Activated CD8-positive, alpha-beta memory T cell treated with anti-CD3 and anti-CD28 coated beads for 24 hours (primary cell): ENCODE results near the gene MVK.

Source experiments
- DNase-seq: peaks from one replicate; pipeline ENCODE4 v3.0.0-alpha.2; 2020

Gene MVK

DNA sequence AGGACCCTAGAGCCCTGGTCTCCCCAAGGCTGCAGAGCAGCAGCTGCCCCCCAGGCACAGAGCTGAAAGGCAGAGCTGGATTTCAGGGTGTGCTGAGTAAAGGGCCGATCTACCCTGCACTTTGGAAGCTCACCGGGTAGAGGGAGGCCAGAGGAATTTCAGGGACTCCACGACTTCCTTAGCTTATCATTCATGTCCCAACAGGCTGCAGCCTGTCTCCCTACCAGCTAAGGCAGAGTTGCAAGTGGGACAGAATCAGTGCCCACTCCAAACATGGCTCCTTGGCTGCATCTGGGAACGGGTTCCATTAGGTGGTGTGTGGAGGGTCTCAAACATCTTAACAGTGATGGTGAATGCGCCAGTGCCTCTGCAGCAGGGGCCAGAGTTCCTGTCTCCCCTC is 27.8 kb upstream of the MVK start:
- DNase-seq: no peak

GRCh38 chr12:109547286-109547685 is 26.3 kb upstream of the MVK start:
- no peak for DNase-seq

DNA sequence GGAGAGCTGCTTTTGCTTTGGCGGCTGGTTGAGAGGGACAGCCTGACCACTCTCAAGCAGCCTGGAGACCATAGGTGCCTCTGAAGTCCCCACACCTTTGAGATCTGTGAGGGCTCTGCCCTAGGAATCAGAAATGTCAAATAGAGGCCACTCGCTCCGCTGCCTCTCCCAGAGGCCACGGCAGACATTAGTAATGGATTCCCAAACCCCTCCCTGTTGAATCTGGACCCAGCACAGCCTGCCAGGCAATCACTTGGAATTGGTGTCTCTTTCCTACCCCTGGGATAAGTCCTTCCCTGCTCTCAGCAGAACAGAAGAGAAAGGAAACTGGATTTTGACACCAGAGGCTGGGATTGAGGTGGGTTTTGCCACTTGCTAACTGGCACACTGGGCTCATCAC is 25.3 kb upstream of the MVK start:
- no peak for DNase-seq

DNA sequence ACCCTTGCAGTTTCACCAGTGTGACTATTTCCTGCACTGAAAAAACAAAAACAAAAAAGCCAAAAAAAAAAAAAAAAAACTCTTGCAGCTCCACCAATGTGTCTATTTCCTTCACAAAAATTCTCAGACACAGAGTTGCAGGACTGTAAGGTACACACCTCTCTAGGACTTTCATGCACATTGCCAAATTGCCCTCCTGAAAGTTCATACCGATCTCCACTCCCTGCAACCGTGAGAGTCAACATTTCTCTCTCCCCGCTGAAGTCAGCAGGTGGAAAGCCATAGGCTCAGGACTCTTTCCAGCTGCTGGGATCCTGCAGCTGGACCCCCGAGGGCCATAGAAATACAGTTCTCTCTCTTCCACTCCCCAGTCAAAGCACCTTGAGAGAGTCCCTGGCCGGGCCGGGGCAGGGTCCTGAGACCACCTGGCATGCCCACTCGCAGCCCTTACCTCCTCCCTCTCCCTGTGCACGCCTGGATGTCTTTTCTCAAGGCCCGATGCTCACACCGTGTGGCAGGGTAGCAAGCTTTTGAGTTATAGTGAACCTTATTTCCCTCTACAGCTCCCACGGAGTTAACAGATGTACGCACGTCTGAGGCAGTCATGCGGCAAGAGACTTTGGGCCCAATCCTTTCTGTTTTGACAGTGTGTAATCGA is 23.9 kb upstream of the MVK start:
- DNase-seq: no peak

GRCh38 chr12:109550281-109550680 is 23.3 kb upstream of the MVK start:
- DNase-seq: no peak

GRCh38 chr12:109551108-109551507 is 22.5 kb upstream of the MVK start:
- DNase-seq: no peak

DNA sequence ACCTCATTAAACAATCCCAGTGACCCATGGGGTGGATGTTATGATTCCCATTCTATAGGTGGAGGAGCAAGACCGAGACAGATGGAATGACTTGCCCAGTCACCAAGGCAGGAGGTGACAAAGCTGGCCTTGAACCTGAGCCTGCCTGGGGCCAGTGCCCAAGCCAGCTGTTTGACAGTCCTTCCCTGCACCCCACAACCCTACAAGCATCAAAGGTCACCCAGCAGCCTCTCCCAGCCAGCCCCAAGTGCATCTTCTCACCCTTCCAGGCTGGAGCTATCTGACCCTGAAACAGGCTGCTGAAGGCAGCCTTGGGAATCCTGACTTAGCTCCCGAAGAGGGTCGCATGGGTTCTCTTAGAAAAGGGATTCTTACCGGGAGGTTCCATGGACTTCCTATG is 20.6 kb upstream of the MVK start:
- DNase-seq: no peak

DNA sequence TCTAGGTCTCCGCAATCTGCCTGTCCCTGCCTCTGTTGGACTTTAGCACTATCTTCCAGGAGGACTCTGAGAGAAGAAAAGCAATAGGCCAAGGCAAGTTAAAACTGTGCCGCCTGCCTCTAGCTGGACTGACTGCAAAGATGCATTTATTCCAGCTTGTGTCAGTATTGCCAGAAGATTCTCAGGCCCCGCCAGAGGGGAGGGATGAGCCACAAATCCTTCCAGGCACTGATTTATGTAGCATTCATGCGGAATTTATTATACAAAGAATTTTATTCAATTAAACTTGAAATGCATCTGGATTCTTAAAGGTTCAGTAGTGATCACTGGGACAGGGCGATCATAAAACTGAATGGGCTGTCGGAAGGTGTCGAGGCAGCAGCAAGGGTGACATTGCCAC is 20.1 kb upstream of the MVK start:
- DNase-seq: no peak

DNA sequence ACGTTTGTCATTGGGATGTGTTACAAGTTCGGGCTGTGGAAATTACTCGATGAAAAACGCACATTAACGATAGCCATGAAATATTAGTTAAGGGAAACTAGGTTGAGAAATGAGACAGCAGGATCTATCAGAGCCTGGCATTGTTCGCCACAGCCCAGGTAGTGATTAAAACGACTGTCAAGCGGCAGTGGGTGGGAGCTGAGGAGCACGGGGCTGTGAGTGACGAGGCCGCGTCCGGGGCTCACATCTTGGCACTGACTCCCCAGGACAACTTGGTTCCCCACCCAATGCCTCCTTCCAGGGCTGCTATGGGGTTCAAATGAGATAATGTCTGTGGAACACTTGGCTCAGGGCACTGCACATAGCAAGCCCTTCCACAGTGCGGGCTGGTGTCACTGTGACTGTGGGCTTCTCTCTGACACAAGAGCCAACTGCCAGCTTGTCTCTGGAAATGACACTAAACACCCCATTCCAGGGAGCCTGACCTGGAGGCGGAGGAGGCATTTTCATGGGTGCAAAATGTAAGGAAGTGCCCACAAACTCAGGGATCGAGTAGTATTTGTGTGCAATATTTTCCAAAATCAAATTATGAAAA is 19.6 kb upstream of the MVK start:
- no peak for DNase-seq

DNA sequence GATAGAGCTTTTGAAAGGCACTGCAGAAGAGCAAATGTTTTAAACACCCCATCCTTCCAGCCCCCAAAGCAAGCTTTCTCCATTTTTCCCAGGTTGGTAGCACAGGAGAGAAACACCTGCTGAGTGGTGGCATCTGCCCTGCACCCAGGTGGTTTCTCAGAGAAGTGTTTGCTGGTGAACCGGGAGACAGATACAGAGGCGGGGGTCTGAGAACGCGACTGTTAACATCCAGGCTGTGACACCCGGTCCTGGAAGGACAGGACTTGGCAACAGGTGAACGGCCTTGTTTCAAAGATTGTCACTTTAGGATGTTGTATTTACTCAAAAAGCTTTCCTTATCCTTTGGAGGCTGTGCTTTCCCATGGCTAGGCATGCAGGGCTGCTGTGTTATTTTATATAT is 18.8 kb upstream of the MVK start:
- DNase-seq: no peak

GRCh38 chr12:109555431-109556315 is 17.9 kb upstream of the MVK start:
- no peak for DNase-seq

DNA sequence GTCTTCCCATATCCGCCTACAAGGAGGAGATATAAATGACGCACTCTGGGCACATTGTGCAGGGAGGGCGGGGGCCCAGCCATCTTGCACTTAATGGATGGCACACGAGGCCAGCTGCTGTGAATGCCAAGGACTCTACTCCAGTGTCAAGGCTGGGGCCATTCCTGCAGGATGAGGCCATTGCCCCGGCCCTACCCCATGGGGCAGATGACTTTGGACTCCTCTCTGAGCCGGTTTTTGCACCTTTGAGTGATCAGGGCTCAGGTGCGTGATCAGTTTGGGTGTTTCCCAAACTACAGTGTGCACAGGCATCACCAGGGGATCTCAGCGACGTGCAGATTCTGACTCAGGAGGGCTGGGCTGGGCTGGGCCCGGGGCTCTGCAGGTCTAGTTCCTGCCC is 16.4 kb upstream of the MVK start:
- no peak for DNase-seq

DNA sequence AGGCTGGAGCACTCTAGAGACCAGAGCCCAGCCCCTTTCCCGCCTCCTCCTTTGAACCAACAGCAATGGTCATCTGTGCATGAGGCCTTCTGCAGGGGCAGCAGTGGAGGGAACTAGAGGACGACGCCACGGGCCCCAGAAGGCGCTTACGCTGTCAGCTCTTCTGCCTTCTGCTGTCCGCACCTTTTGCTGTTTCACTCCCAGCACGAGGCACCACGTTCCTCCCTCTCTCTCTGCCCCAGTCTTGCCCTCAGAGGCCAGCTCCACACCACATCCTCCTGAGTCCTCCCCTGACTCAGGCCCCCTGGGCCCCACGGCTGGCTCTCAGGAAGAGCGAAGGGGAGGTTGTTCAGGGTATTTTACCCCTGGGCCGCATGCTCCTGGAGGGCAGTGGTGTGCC is 15.8 kb upstream of the MVK start:
- DNase-seq: no peak

DNA sequence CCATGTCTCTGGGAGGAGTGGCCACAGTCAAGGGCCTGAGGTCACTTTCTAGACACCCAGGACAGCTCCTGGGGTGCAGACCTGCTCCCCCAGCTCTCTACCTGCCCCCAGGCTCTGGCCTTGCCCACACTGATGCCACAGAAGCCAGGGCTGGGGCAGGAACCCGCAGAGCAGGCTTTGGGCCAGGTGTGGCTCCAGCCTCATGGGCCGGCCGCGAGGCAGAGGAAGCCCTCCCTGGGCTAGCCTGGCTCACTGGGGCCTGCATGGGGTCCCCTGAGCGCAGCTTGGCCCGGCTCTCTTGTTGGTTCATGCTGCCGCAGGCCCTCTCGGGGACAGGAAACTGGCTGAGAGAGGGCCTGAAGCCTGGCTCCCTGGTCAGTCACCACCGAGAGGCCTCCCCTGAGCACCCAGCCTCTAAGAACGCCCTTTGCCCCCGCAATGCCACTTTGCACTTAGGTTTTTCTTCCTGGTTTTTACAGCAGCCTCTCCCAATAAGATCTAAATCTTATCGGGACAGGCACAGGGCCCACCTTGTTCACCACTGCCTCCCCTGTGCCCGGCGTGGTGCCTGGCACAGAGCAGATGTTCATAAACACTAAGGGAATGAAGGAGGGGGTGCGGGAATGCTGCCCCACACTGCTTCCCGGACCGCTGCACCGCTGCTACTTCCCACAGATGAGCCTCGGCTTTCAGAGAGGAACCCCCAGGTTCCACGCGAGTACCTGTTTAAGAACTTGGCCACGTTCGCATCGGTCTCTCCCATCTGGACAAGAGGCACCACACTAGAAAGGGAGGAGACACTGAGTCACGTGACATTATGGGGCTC is 15.0 kb upstream of the MVK start:
- DNase-seq: no peak

- no peak for DNase-seq
These were observed 14.4 kb upstream of the MVK start for GRCh38 chr12:109559200-109559505.

DNA sequence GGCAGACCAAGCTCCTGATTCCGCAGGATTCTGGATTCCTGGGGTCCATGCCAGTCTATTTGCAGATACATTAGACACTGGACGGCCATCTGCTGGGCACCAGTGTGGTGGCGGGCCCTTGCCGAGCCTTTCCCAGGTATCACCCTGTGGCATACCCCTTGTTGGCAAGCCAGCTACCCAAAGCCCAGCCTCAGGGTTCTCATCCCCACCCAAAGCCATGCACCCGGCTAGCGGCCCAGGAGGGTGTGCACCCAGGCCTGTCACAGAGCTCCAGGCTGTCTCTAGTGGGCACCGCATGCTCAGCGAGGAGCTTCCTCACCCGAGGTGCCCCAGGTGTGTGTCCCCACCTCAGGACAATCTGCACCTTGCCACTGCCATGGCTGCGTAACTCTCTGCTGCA is 14.0 kb upstream of the MVK start:
- no peak for DNase-seq

GRCh38 chr12:109560867-109561710 is 12.5 kb upstream of the MVK start:
- DNase-seq: no peak

GRCh38 chr12:109561711-109562030 is 11.9 kb upstream of the MVK start:
- no peak for DNase-seq

DNA sequence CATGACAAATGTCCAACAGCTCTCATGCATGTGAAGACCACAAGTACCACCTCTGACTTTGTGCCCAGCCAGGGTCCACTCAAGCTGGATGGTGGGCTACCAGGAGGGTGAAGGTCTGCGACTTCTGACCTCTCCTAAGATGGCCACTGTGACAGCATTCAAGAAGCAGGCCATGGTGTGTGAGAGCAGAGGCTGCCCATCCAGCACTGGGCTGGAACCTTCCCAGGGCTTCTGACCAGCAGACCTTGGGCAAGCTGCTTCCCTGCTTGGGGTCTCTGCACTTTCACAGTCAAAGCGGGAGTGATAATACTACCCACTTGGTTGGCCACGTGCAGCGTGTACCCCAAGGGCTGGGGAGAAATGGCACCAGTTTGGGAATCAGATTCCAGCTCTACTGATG is 10.7 kb upstream of the MVK start:
- no peak for DNase-seq

DNA sequence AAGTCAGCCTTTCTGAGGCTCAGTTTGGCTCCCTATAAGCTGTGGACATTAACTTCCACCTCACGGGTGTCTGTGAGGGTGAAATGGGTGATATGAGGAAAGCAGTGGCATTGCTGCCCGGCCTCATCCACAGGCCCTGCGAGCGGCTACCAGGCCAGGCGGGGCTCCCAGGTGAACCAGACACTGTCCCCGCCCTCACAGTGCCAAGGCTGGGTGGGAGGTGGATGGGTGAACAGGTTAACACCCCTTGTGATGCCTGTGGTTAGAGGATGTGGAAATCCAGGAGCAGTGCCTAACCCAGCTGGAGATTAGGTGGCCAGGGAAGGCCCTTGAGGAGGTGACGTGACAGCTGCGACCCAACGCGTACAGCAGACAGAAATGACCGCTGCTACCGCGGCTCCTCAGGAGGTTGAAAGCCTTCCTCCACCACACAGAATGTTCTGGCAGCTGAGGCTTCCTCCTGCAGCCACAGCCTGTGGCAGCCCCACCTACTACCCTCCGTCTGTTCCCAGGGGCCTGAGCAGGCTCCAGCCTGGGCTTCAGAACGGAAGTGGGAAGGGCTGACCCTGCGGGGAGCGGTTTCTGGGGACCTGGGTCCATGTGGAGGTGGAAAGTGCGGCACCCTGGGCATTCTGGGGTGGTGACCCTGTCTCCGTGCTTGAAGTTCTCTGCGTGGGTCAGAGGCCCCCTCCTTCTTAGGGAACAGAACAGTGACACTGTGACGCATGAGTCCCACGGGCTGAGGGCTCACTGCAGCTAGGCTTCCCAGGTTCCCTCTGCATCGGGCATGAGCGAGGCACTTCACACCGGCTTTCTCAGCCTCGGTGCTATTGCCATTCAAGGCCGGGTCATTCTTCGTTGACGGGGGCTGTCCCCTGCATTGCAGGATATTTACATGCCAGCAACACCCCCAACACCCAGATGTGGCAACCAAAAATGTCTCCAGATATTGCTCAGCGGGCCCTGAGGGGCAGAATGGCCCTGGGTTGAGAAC is 10.0 kb upstream of the MVK start:
- DNase-seq: no peak

GRCh38 chr12:109566424-109566823 is 7.2 kb upstream of the MVK start:
- DNase-seq: no peak
